22Rv1 (cell line): ENCODE data around the gene MYD88.

ENCODE experiments used
- H3K27ac ChIP-seq: fragments of 450-650 bp; 2 replicates; pipeline ENCODE4 v1.5.1; 2017
- ZFX ChIP-seq: fragments of 450-650 bp; IDR thresholded peaks from 2 replicates; pipeline ENCODE4 v1.6.1; 2017; ENCODE audit warnings: antibody characterized with exemption, borderline replicate concordance
- TF ChIP-seq, protein P1 (sequence below): fragments of 450-650 bp; IDR thresholded peaks from 2 replicates; pipeline ENCODE4 v1.5.1; 2017; ENCODE audit warnings: mild to moderate bottlenecking

The MYD88 gene

DNA sequence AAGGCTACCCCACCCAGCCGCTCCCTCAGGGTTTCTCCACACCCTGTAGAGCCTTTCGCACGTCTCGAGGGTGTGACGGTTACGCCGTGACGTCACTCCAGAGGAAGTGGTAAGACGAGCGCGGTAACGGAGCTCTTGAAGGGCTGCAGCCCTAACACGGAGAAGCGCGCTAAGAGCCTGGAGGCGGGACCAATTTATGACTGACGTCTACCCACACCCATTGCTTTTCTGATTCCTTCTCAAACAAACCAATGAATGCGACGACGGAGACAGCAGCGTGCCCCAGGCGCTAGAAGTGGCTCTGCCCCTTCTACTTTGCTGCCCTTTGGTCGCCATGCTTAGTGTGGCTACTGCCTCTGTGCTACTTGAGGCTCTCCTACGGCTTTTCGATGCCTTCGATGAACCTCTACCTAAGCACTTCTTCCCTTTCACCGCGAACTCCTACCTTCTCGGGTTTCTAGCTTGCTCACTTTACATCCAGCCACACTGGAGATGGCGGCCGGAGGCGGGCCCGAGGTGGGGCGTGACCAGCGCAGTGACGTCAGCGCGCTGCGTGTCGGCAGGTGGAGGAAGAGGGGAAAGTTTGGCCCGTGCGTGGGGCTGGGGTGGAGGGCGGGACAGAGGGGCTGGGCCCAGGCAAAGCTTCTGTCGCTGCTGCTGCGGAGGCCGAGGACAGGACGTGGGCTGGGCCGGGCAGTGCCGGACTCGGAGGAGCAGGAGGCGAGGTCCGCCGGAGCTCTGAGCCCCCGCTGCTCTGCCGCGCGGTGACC, 26.7 kb downstream of the MYD88 start, which contains the start of gene OXSR1:
TSS of gene OXSR1 (plus strand) at position 586 of the 770 bp plus-strand sequence. CDS start 340 bp downstream, outside the sequence.
- TF ChIP-seq, protein P1, sequence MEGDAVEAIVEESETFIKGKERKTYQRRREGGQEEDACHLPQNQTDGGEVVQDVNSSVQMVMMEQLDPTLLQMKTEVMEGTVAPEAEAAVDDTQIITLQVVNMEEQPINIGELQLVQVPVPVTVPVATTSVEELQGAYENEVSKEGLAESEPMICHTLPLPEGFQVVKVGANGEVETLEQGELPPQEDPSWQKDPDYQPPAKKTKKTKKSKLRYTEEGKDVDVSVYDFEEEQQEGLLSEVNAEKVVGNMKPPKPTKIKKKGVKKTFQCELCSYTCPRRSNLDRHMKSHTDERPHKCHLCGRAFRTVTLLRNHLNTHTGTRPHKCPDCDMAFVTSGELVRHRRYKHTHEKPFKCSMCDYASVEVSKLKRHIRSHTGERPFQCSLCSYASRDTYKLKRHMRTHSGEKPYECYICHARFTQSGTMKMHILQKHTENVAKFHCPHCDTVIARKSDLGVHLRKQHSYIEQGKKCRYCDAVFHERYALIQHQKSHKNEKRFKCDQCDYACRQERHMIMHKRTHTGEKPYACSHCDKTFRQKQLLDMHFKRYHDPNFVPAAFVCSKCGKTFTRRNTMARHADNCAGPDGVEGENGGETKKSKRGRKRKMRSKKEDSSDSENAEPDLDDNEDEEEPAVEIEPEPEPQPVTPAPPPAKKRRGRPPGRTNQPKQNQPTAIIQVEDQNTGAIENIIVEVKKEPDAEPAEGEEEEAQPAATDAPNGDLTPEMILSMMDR: no peak
- TF ChIP-seq ZFX: no peak

DNA sequence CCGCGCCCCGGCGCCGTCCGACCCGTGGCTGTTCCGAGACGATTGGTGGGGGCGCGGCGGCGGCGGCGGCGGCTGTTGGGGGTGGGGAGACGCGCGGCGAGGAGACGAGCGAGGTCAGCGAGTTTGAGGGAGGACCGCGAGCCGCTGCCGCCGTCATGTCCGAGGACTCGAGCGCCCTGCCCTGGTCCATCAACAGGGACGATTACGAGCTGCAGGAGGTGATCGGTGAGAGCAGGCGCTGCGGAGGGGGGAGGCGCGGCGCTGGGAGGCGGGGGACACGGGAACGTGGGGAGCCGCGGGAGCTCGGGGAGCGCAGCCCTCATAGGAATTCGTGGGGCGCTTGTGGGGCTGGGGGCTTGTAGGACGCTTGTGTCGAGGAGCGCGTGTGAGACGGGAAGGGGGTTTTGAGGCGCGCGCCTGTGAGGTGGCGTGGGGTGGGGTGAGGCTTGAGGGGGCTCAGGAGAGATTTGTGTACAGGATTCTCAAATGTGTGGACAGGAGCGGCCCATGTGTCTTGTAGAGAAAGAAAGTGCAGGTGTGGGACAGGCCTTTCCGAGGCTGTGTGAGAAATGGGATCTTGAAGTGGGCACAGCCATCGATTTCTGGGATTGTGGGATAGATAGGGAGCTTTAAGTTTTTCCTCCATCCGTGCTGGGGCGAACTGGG, 27.4 kb downstream of the MYD88 start:
- H3K27ac ChIP-seq: peak overlapping the region; percentile 93
- no peak for TF ChIP-seq ZFX
- TF ChIP-seq, protein P1: peak; percentile 19

More for the DNA sequence above, 26.7 kb downstream of the MYD88 start, which contains the start of gene OXSR1:
- peak within 1 kb of the TSS; percentile 93 for H3K27ac ChIP-seq

- H3K27ac ChIP-seq: no peak overlapping the region
- TF ChIP-seq, protein P1: no peak
- no peak for TF ChIP-seq ZFX
These were observed 29.1 kb downstream of the MYD88 start for GRCh38 chr3:38167591-38167990.

- TF ChIP-seq, protein P1: no peak
- no peak for TF ChIP-seq ZFX
- H3K27ac ChIP-seq: no peak overlapping the region
These were observed 29.9 kb downstream of the MYD88 start for GRCh38 chr3:38168151-38169026.

DNA sequence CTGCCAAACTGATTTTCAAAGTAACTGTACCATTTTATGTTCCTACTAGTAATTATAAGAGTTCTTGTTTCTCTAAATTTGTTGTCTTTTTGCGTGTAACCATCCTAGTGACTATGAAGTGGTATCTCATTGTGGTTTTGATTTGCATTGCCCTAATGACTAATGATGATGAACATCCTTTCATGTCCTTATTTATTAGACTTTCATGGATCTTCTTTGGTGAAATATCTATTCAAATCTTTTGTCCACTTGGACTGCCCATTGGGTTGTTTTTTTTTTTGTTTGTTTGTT, 30.5 kb downstream of the MYD88 start:
- TF ChIP-seq ZFX: no peak
- TF ChIP-seq, protein P1: no peak
- no peak overlapping the region for H3K27ac ChIP-seq

- TF ChIP-seq, protein P1: no peak
- no peak for TF ChIP-seq ZFX
These were observed 32.3 kb downstream of the MYD88 start for GRCh38 chr3:38170722-38171121.

More at GRCh38 chr3:38170722-38171121, 32.3 kb downstream of the MYD88 start:
- H3K27ac ChIP-seq: no peak overlapping the region
